Glutamatergic neuron (in vitro differentiated cells): ENCODE results near the gene GPATCH3. TPM values are rescaled to one million over a fixed set of nuclear protein-coding genes. Genes with fewer than 3 reads are reported as not detected.

Experiments
- DNase-seq: peaks from one replicate; pipeline ENCODE4 v3.0.0; 2022
- H3K27ac Mint-ChIP-seq: one replicate; pipeline ENCODE4 v1.8.0; 2020; ENCODE audit warnings: mild to moderate bottlenecking, mixed read lengths, inconsistent platforms; ENCODE audit not compliant: unreplicated experiment
- H3K27me3 Mint-ChIP-seq: one replicate; pipeline ENCODE4 v1.8.0; 2020; ENCODE audit warnings: mild to moderate bottlenecking, moderate library complexity, mixed read lengths, inconsistent platforms; ENCODE audit not compliant: unreplicated experiment
- H3K36me3 Mint-ChIP-seq: one replicate; pipeline ENCODE4 v1.8.0; 2020; ENCODE audit warnings: mild to moderate bottlenecking, mixed read lengths, inconsistent platforms; ENCODE audit not compliant: unreplicated experiment
- H3K4me1 Mint-ChIP-seq: one replicate; pipeline ENCODE4 v1.8.0; 2020; ENCODE audit warnings: mild to moderate bottlenecking, low read depth, mixed read lengths, inconsistent platforms; ENCODE audit not compliant: unreplicated experiment
- H3K4me3 Mint-ChIP-seq: one replicate; pipeline ENCODE4 v1.8.0; 2020; ENCODE audit warnings: mild to moderate bottlenecking, mixed read lengths, inconsistent platforms; ENCODE audit not compliant: unreplicated experiment
- H3K9me3 Mint-ChIP-seq: one replicate; pipeline ENCODE4 v1.8.0; 2020; ENCODE audit warnings: mild to moderate bottlenecking, moderate library complexity, mixed read lengths, inconsistent platforms; ENCODE audit not compliant: unreplicated experiment
- CTCF ChIP-seq: fragments of 200-600 bp; sonication (generic); IDR thresholded peaks from one replicate; pipeline ENCODE4 v1.5.0; 2021; ENCODE audit not compliant: partially characterized antibody, unreplicated experiment
- total RNA-seq: library from RNA; stranded (reverse); fragmentation: NEBNext Ultra II Directional; extraction: Animal tissue kit (Norgen Biotek cat#: 25700); gene quantifications from one replicate; pipeline ENCODE4 v1.2.1, GENCODE V29; 2021; ENCODE audit not compliant: unreplicated experiment

The GPATCH3 gene
- total RNA-seq, 1 donor from 2014 or later, result 17.3 TPM

GRCh38 chr1:26913754-26914619 lies 13.7 kb upstream of the GPATCH3 start, which contains the start of gene NR0B2:
TSS of gene NR0B2 (minus strand) at chr1:26913975. CDS start at chr1:26913940, 35 bp downstream.
- Mint-ChIP-seq H3K36me3 (no peaks in the 10 kb centered on the region), H3K4me1 (peaks cover 4% of the 10 kb centered on the region), H3K9me3 (no peaks in the 10 kb centered on the region), H3K27me3 (peaks cover 4% of the 10 kb centered on the region), H3K4me3 (no peak within 1 kb of the TSS), H3K27ac (no peak within 1 kb of the TSS)
- TF ChIP-seq CTCF, result no peak
- DNase-seq, result no peak

- TF ChIP-seq CTCF, result no peak
- no peak overlapping the region for H3K4me3 Mint-ChIP-seq
- H3K36me3 Mint-ChIP-seq, result no peaks in the 10 kb centered on the region
- H3K27ac Mint-ChIP-seq, result no peak overlapping the region
- no peaks in the 10 kb centered on the region for H3K9me3 Mint-ChIP-seq
- no peak for DNase-seq
- peaks cover 4% of the 10 kb centered on the region for H3K27me3 Mint-ChIP-seq
- peaks cover 4% of the 10 kb centered on the region for H3K4me1 Mint-ChIP-seq
Observed at GRCh38 chr1:26913389-26913753, 13.1 kb upstream of the GPATCH3 start.

- H3K27ac Mint-ChIP-seq, result no peak overlapping the region
- no peaks in the 10 kb centered on the region for H3K9me3 Mint-ChIP-seq
- TF ChIP-seq CTCF, result no peak
- no peak for DNase-seq
- no peaks in the 10 kb centered on the region for H3K36me3 Mint-ChIP-seq
- peaks cover 7% of the 10 kb centered on the region for H3K4me1 Mint-ChIP-seq
- H3K27me3 Mint-ChIP-seq, result peaks cover 4% of the 10 kb centered on the region
- H3K4me3 Mint-ChIP-seq, result no peak overlapping the region
Observed at GRCh38 chr1:26912147-26912490, 11.9 kb upstream of the GPATCH3 start.

GRCh38 chr1:26911399-26912146 lies 11.3 kb upstream of the GPATCH3 start:
- Mint-ChIP-seq H3K36me3 (no peaks in the 10 kb centered on the region), H3K4me3 (no peak overlapping the region), H3K9me3 (no peaks in the 10 kb centered on the region), H3K4me1 (peaks cover 10% of the 10 kb centered on the region), H3K27ac (no peak overlapping the region), H3K27me3 (peaks cover 4% of the 10 kb centered on the region)
- no peak for TF ChIP-seq CTCF
- DNase-seq, result no peak
